Activated CD4-positive, alpha-beta T cell treated with anti-CD3 and anti-CD28 coated beads, Interleukin-2, amount 10 ng/mL, durations not matched to agents 24 days and 14 days (primary cell): Measurements from ENCODE around the gene AMOTL2. TPM values are rescaled to one million over a fixed set of nuclear protein-coding genes. Genes with fewer than 3 reads are reported as not detected.

Experiments
- DNase-seq: peaks from one replicate; pipeline ENCODE4 v3.0.0; 2022
- H3K27ac Mint-ChIP-seq: one replicate; pipeline ENCODE4 v1.8.0; 2022; ENCODE audit warnings: mild to moderate bottlenecking, mixed read lengths
- H3K27me3 Mint-ChIP-seq: one replicate; pipeline ENCODE4 v1.8.0; 2022; ENCODE audit warnings: mixed read lengths
- H3K36me3 Mint-ChIP-seq: one replicate; pipeline ENCODE4 v1.8.0; 2022; ENCODE audit warnings: low read depth, mild to moderate bottlenecking, mixed read lengths
- H3K4me1 Mint-ChIP-seq: one replicate; pipeline ENCODE4 v1.8.0; 2021; ENCODE audit warnings: mixed read lengths
- H3K4me3 Mint-ChIP-seq: one replicate; pipeline ENCODE4 v1.8.0; 2022; ENCODE audit warnings: mild to moderate bottlenecking, moderate library complexity, mixed read lengths
- H3K9me3 Mint-ChIP-seq: one replicate; pipeline ENCODE4 v1.8.0; 2021; ENCODE audit warnings: mixed read lengths
- intact Hi-C: fragments of 100-400 bp; cut with micrococcal nuclease; formaldehyde crosslinking; loops from one replicate; pipeline ENCODE4 v1.15.1; 2023
- total RNA-seq: library from RNA; stranded (reverse); gene quantifications from 2 replicates; pipeline ENCODE4 v1.2.3, GENCODE V29; 2022

AMOTL2 gene
- total RNA-seq, 1 donor from 2014 or later = not detected

- Mint-ChIP-seq H3K9me3 (no peaks in the 10 kb centered on the region), H3K27me3 (peaks cover 18% of the 10 kb centered on the region), H3K27ac (no peak overlapping the region), H3K4me3 (no peak overlapping the region), H3K4me1 (no peaks in the 10 kb centered on the region), H3K36me3 (no peaks in the 10 kb centered on the region)
- DNase-seq = no peak
- intact Hi-C loops = no loop called here
These were observed 15.6 kb upstream of the AMOTL2 start for GRCh38 chr3:134389865-134390264.

- Mint-ChIP-seq H3K4me3 (no peak overlapping the region), H3K9me3 (no peaks in the 10 kb centered on the region), H3K36me3 (no peaks in the 10 kb centered on the region), H3K4me1 (no peaks in the 10 kb centered on the region), H3K27ac (no peak overlapping the region), H3K27me3 (peaks cover 18% of the 10 kb centered on the region)
- intact Hi-C loops = no loop called here
- no peak for DNase-seq
These were observed 14.7 kb upstream of the AMOTL2 start for GRCh38 chr3:134388788-134389485.

- DNase-seq = no peak
- Mint-ChIP-seq H3K27me3 (peaks cover 18% of the 10 kb centered on the region), H3K4me3 (no peak overlapping the region), H3K9me3 (no peaks in the 10 kb centered on the region), H3K36me3 (no peaks in the 10 kb centered on the region), H3K4me1 (no peaks in the 10 kb centered on the region), H3K27ac (no peak overlapping the region)
- intact Hi-C loops = no loop called here
These were observed 14.0 kb upstream of the AMOTL2 start for GRCh38 chr3:134388292-134388691.

GRCh38 chr3:134387293-134387692 is 13.0 kb upstream of the AMOTL2 start:
- Mint-ChIP-seq H3K9me3 (no peaks in the 10 kb centered on the region), H3K4me1 (no peaks in the 10 kb centered on the region), H3K4me3 (no peak overlapping the region), H3K36me3 (no peaks in the 10 kb centered on the region), H3K27ac (no peak overlapping the region), H3K27me3 (peaks cover 19% of the 10 kb centered on the region)
- intact Hi-C loops = no loop called here
- DNase-seq = no peak

DNA sequence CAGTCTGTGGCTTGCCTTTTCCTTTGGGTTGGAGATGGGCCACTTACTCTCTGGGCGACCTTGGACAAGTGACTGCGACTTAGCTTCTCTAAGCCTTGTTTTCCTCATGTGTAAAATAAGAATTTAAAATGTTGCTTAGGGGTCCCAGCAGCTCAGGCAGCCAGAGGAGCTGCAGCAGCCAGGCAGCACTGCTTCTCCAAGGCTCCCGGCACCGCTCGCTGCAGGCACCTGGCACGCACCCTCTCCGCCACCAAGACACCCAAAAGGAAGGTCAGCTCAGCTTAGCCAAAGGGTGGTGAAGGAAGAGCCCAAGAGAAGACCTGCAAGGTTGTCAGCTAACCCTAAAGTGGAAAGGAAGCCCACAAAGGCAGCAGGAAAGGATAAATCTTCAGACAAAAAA is 10.7 kb upstream of the AMOTL2 start:
- Mint-ChIP-seq H3K27me3 (peaks cover 26% of the 10 kb centered on the region), H3K9me3 (no peaks in the 10 kb centered on the region), H3K4me1 (peaks cover 3% of the 10 kb centered on the region), H3K36me3 (no peaks in the 10 kb centered on the region), H3K4me3 (no peak overlapping the region), H3K27ac (no peak overlapping the region)
- DNase-seq = no peak
- intact Hi-C loops = no loop called here

DNA sequence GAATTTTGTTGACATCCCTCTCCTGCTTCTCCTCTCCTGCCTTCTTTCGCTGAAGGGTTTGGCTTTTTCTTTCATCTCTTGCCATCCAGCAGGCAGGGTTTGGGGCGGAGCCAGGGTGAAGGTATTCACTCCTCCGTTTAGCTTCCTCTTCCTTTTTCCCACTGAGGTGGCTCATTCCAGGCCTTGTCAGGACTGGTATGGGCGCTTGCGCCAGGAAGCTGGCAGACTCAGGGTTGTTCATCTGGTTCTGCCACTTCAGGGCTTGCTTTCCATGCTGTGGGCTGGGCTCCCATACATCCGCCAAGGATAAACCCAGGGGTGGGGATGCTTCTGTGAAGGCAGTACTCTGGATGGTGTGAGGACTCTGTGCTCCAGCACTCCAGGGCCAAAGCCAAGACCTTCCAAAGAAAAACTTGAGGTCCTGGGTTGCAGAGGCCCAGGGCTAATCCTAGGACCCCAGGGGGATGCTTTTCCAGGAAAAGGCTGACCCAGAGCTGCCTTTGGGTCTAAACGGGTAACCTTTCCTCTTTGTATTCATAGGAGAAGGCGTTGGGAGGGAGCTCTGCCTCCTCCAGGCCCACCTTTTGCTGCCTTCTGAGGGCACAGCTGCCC is 7.7 kb upstream of the AMOTL2 start:
- no peak for DNase-seq
- Mint-ChIP-seq H3K4me3 (no peak overlapping the region), H3K27ac (no peak overlapping the region), H3K36me3 (no peaks in the 10 kb centered on the region), H3K4me1 (peaks cover 3% of the 10 kb centered on the region), H3K9me3 (no peaks in the 10 kb centered on the region), H3K27me3 (peaks cover 25% of the 10 kb centered on the region)
- intact Hi-C loops = no loop called here

- Mint-ChIP-seq H3K27me3 (peaks cover 29% of the 10 kb centered on the region), H3K9me3 (no peaks in the 10 kb centered on the region)
These were observed 6.8 kb upstream of the AMOTL2 start for GRCh38 chr3:134381076-134381475.

DNA sequence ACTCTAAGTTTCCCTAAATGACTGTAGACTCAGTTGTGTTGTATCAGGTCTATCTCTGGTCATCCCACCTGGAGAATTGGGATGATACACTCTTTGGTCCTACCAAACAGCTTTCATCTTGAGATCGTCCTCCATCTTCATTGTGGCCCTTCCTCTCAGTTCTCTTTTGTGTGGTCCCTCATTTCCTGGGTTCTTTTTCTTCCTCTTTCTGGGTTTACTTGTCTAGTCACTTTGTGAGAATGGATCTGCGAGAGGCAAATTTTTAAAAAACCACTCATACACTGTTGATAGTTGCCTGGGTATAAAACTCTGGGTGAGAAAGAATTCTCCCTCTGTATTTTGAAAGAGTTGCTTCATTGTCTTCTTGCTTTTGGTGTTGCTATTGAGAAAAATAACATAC is 6.0 kb upstream of the AMOTL2 start:
- intact Hi-C loops = no loop called here
- Mint-ChIP-seq H3K9me3 (no peaks in the 10 kb centered on the region), H3K4me3 (no peak overlapping the region), H3K27ac (no peak overlapping the region), H3K36me3 (no peaks in the 10 kb centered on the region), H3K4me1 (peaks cover 3% of the 10 kb centered on the region), H3K27me3 (peaks cover 36% of the 10 kb centered on the region)
- DNase-seq = no peak

More at GRCh38 chr3:134381076-134381475, 6.8 kb upstream of the AMOTL2 start:
- Mint-ChIP-seq H3K4me3 (no peak overlapping the region), H3K36me3 (no peaks in the 10 kb centered on the region), H3K4me1 (peaks cover 3% of the 10 kb centered on the region), H3K27ac (no peak overlapping the region)
- intact Hi-C loops = no loop called here
- no peak for DNase-seq

DNA sequence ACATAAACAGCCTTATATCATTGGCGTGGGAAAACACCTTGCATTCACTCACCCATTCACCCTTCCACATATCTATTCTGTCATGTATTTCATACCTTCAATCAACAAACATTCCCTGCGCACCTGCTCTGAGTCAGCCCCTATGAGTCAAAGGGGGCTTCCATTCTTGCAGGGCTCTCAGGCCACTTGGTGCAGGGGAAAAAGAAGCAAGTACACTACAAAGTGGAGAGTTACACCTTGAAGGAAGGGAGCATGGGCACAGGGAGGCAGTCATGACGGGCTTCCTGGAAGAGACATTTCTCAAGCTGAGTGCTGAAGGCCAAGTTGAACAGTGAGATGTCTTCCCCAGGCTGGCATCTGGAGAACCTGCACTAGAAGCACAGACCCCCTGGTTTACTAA is 4.6 kb upstream of the AMOTL2 start:
- H3K27me3 Mint-ChIP-seq = peaks cover 44% of the 10 kb centered on the region
- peaks cover 8% of the 10 kb centered on the region for H3K4me1 Mint-ChIP-seq
- no peaks in the 10 kb centered on the region for H3K36me3 Mint-ChIP-seq
- DNase-seq = no peak
- intact Hi-C loops = loop anchor here (1.0 to 5.0 kb wide), 3 partner anchors 71 to 807 kb away; partner anchors contain the start of gene CDV3
- H3K4me3 Mint-ChIP-seq = no peak overlapping the region
- no peak overlapping the region for H3K27ac Mint-ChIP-seq
- H3K9me3 Mint-ChIP-seq = no peaks in the 10 kb centered on the region

DNA sequence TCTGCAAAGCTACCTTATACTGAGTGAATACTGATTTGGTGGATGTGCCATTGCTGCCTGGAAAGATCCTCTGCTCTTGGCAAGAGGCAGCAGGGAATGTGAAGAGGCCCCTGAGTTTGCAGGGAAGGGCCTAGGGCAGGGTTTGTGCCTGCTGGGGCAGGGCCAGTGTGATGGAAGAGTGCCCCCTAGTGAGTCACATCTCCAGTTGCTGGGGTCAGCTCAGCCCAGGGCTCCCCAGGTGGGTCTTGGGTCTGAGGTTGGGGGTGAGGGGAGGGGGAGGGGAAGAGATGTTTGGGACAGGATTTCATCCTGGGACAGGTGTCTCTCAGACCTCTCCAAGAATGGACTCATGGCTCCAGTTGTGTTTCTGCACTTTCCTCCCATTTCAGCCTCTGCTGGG is 4.1 kb upstream of the AMOTL2 start:
- Mint-ChIP-seq H3K9me3 (no peaks in the 10 kb centered on the region), H3K4me3 (no peak overlapping the region), H3K36me3 (no peaks in the 10 kb centered on the region), H3K4me1 (peaks cover 8% of the 10 kb centered on the region), H3K27me3 (peaks cover 45% of the 10 kb centered on the region), H3K27ac (no peak overlapping the region)
- DNase-seq = peak; percentile 66
- intact Hi-C loops = loop anchor here (1.0 to 5.0 kb wide), 3 partner anchors 70 to 806 kb away; partner anchors contain the start of gene CDV3

DNA sequence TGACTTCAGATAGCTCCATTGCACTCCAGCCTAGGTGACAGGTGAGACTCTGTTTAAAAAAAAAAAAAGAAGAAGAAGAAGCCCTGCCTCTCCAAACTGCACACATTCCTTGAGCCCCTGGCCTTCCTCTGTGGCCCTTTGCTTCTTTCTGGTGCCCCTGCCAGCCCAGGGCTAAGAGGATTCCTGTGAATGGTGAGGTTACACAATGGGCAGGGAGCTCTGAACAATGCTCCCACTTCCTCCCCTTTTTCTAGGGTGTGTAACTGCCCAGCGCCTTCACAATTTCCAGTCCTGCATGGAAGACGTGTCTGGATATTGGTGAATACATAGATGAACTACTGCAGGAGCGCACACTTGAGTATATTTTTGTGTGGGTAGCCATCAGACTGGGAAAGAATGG is 3.6 kb upstream of the AMOTL2 start:
- Mint-ChIP-seq H3K27me3 (peaks cover 49% of the 10 kb centered on the region), H3K4me1 (peaks cover 8% of the 10 kb centered on the region)

GRCh38 chr3:134376786-134377426 is 2.7 kb upstream of the AMOTL2 start:
- peaks cover 56% of the 10 kb centered on the region for H3K27me3 Mint-ChIP-seq
- peaks cover 8% of the 10 kb centered on the region for H3K4me1 Mint-ChIP-seq
- no peaks in the 10 kb centered on the region for H3K9me3 Mint-ChIP-seq
- no peaks in the 10 kb centered on the region for H3K36me3 Mint-ChIP-seq
- H3K4me3 Mint-ChIP-seq = no peak overlapping the region
- intact Hi-C loops = loop anchor here (5.0 kb wide), 1 partner anchor 805 kb away; the partner anchor contains the start of gene CDV3
- no peak for DNase-seq
- H3K27ac Mint-ChIP-seq = no peak overlapping the region

More for the DNA sequence above, 3.6 kb upstream of the AMOTL2 start:
- H3K36me3 Mint-ChIP-seq = no peaks in the 10 kb centered on the region
- H3K27ac Mint-ChIP-seq = no peak overlapping the region
- H3K4me3 Mint-ChIP-seq = no peak overlapping the region
- intact Hi-C loops = loop anchor here (1.0 to 5.0 kb wide), 3 partner anchors 70 to 806 kb away; partner anchors contain the start of gene CDV3
- no peak for DNase-seq
- no peaks in the 10 kb centered on the region for H3K9me3 Mint-ChIP-seq

DNA sequence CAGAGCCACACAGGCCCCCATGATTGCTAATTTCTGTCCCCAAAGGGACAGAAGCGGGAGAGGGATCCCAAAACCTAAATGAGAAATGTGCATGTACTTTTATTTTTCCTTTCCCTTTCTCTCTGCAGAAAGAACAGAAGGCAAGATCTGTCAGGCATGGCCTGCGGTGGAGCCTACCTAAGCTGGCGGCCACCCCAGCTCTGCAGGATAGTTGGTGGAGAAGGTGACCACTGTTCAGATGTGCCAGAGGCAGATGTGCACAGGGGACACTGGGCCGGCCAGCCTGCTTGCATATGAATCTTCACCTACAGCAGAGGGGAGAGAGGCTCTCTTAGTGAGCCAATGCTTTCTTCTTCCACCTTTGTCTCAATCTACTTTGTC is 2.1 kb upstream of the AMOTL2 start:
- H3K4me3 Mint-ChIP-seq = no peak overlapping the region
- DNase-seq = no peak
- H3K27ac Mint-ChIP-seq = no peak overlapping the region
- no peaks in the 10 kb centered on the region for H3K36me3 Mint-ChIP-seq
- H3K4me1 Mint-ChIP-seq = peaks cover 8% of the 10 kb centered on the region
- intact Hi-C loops = loop anchor here (5.0 kb wide), 1 partner anchor 804 kb away; the partner anchor contains the start of gene CDV3
- H3K27me3 Mint-ChIP-seq = peaks cover 57% of the 10 kb centered on the region
- H3K9me3 Mint-ChIP-seq = no peaks in the 10 kb centered on the region
